Measurements from ENCODE around the gene TMEM119. TPM values are rescaled to one million over a fixed set of nuclear protein-coding genes. Genes with fewer than 3 reads are reported as not detected.

The TMEM119 gene
- total and polyA plus RNA-seq, 2 of the 8 experiments (the other 6 are each of a cell fraction or from before 2014, with no cell fraction given), result 0.35 to 0.61 TPM

GRCh38 chr12:108627134-108627920 is 29.4 kb upstream of the TMEM119 start:
- peaks cover 0 to 5% (median 4%) of the 10 kb centered on the region in 4 experiments; a peak in 5 of 7 replicates for H3K4me1 ChIP-seq (replicated peaks in 1 of 4; ENCODE audit: control insufficient read depth in 3 of 4, insufficient read depth in 4 of 4, low read length in 3 of 4)
- WGBS, 2 experiments (ENCODE audit: extremely low coverage in 1 of 2, insufficient coverage in 1 of 2, insufficient read length in 1 of 2, insufficient replicate concordance in 2 of 2, low coverage in 1 of 2, low lambda C conversion rate in 2 of 2, missing lambda C conversion rate in 1 of 2), result 88% methylated on average over 8 of the region's 8 CpGs; no CpG with 5 or more reads in 1 of the 2 experiments
- no peak for FAIRE-seq
- no peak for TF ChIP-seq TCF12 (IDR thresholded peaks at IDR 0.05; ENCODE audit: low read depth, low read length)
- no peak for TF ChIP-seq CHD2 (IDR thresholded peaks at IDR 0.05; ENCODE audit: low read length)
- TF ChIP-seq BCL11A (IDR thresholded peaks at IDR 0.05; ENCODE audit: low read depth in 2 of 2, low read length in 2 of 2), result no peak
- no peak for TF ChIP-seq EZH2 (IDR thresholded peaks at IDR 0.05; ENCODE audit: low read depth, low read length, severe bottlenecking)
- no peak for TF ChIP-seq CREB1 (IDR thresholded peaks at IDR 0.05)
- no peak for TF ChIP-seq CTBP2 (IDR thresholded peaks at IDR 0.05; ENCODE audit: borderline replicate concordance, insufficient read depth, insufficient read length, low read length)
- no peak for TF ChIP-seq ATF2 (IDR thresholded peaks at IDR 0.05; ENCODE audit: low read length)

More at GRCh38 chr12:108627134-108627920, 29.4 kb upstream of the TMEM119 start:
- no peak overlapping the region for H4K91ac ChIP-seq (replicated peaks; ENCODE audit: insufficient read length, low read length)
- H4K8ac ChIP-seq (ENCODE audit: extremely low read depth, insufficient read depth, low read length), result no peak overlapping the region
- H4K20me1 ChIP-seq (replicated peaks in 1 of 2; ENCODE audit: control insufficient read depth in 1 of 2, insufficient read depth in 2 of 2, low read length in 2 of 2), result no peaks in the 10 kb centered on the region
- no peaks in the 10 kb centered on the region for H3K79me2 ChIP-seq (ENCODE audit: control insufficient read depth in 1 of 2, insufficient read depth in 2 of 2, low read length in 2 of 2)
- no peak overlapping the region for H3K14ac ChIP-seq (ENCODE audit: insufficient read length)
- no peak overlapping the region for H2BK5ac ChIP-seq (ENCODE audit: low read depth, low read length)
- H4K5ac ChIP-seq (ENCODE audit: insufficient read length, low read depth, low read length), result no peak overlapping the region
- no peaks in the 10 kb centered on the region for H3K36me3 ChIP-seq (ENCODE audit: control insufficient read depth in 2 of 4, insufficient read depth in 4 of 4, low read length in 3 of 4)
- no peak overlapping the region for H2BK15ac ChIP-seq (ENCODE audit: low read length)
- H3K9me3 ChIP-seq (ENCODE audit: insufficient read depth in 2 of 2, low read depth in 1 of 2, low read length in 1 of 2), result no peaks in the 10 kb centered on the region; a peak in 2 of 4 replicates
- no peaks in the 10 kb centered on the region for H3K23me2 ChIP-seq (ENCODE audit: low read depth, low read length)
- H2AFZ ChIP-seq (ENCODE audit: low read length), result no peak overlapping the region
- no peaks in the 10 kb centered on the region for H3K27me3 ChIP-seq (replicated peaks in 1 of 4; ENCODE audit: control insufficient read depth in 3 of 4, extremely low read depth in 1 of 4, insufficient read depth in 3 of 4, low read length in 3 of 4)
- no peak overlapping the region for H3K56ac ChIP-seq (replicated peaks; ENCODE audit: insufficient read length, low read depth, low read length)
- no peak overlapping the region for H3K27ac ChIP-seq (ENCODE audit: low read depth, low read length)
- no peak overlapping the region for H2BK12ac ChIP-seq (ENCODE audit: low read depth, low read length)
- no peaks in the 10 kb centered on the region for H3K79me1 ChIP-seq (ENCODE audit: low read depth, low read length)
- no peak overlapping the region for H2AK5ac ChIP-seq (ENCODE audit: low read depth, low read length)
- no peak for DNase-seq (ENCODE audit: low read depth in 1 of 2, low spot score in 2 of 2)
- H3K9ac ChIP-seq (replicated peaks in 1 of 4; ENCODE audit: extremely low read depth in 1 of 4, low read depth in 3 of 4, low read length in 3 of 4), result no peak overlapping the region
- ChIA-PET POLR2A (ENCODE audit: partially characterized antibody) (interaction anchor here (1.0 to 3.2 kb wide), 5 partner anchors 10 to 66 kb away, joined by 3 to 10 read pairs (median 4); partner anchors contain the start of gene SART3), CTCF (ENCODE audit: partially characterized antibody) (interaction anchor here (1.0 to 3.4 kb wide), 7 partner anchors 10 to 65 kb away, joined by 3 to 16 read pairs (median 4); partner anchors contain the start of gene ISCU)
- no peak overlapping the region for H3K23ac ChIP-seq (ENCODE audit: insufficient read length)
- H2BK120ac ChIP-seq (replicated peaks; ENCODE audit: low read depth, low read length), result no peak overlapping the region
- no peak overlapping the region for H3K4ac ChIP-seq (replicated peaks; ENCODE audit: insufficient read length, low read depth, low read length)
- no peak overlapping the region for H3K4me3 ChIP-seq (ENCODE audit: extremely low read depth in 1 of 4, insufficient read depth in 2 of 4, low read depth in 3 of 4, low read length in 4 of 4)
- H3K18ac ChIP-seq (ENCODE audit: extremely low read depth, low read length), result no peak overlapping the region
- no peak overlapping the region for H3K4me2 ChIP-seq (ENCODE audit: insufficient read depth in 1 of 2, low read depth in 2 of 2, low read length in 2 of 2)
- no peak overlapping the region for H2BK20ac ChIP-seq (ENCODE audit: low read length)
